ENCODE measurements around the gene UBE4A. TPM values are rescaled to one million over a fixed set of nuclear protein-coding genes. Genes with fewer than 3 reads are reported as not detected.

Gene UBE4A
- total and polyA plus RNA-seq, 2 of the 4 experiments (the other 2 are of a cell fraction): 15.2 to 69.7 TPM

- Histone ChIP-seq H3K9ac (ENCODE audit: low read depth, low read length) (0 out of 2 replicates have a peak overlapping the region, but pooled peaks have one; percentile 83), H3K9me3 (ENCODE audit: control insufficient read depth, insufficient read depth, low read length) (no peaks in the 10 kb centered on the region), H3K4me3 (ENCODE audit: insufficient read depth, low read depth, low read length) (peak overlapping the region; percentile 91), H2BK5ac (ENCODE audit: low read depth, low read length, poor library complexity, severe bottlenecking) (no peak overlapping the region), H3K56ac (ENCODE audit: extremely low read depth, insufficient read depth, low read length) (no peak overlapping the region), H3K9me1 (ENCODE audit: insufficient read depth, low read length) (no peaks in the 10 kb centered on the region), H3K4me1 (ENCODE audit: control insufficient read depth, insufficient read depth, low read length) (peaks cover 4% of the 10 kb centered on the region), H2AFZ (replicated peaks; ENCODE audit: low read length, poor library complexity) (peak overlapping the region; percentile 96), H2BK20ac (ENCODE audit: low read depth, low read length) (no peak overlapping the region), H3K27ac (ENCODE audit: insufficient read depth, low read length) (no peak overlapping the region), H2BK15ac (ENCODE audit: low read depth, low read length) (no peak overlapping the region), H2BK120ac (ENCODE audit: low read depth, low read length) (no peak overlapping the region), H3K18ac (ENCODE audit: low read depth, low read length) (no peak overlapping the region), H3K27me3 (ENCODE audit: control insufficient read depth, insufficient read depth, low read length) (no peaks in the 10 kb centered on the region), H2AK5ac (ENCODE audit: low read depth, low read length) (no peak overlapping the region), H3K79me1 (ENCODE audit: low read depth in 1 of 2, low read length in 2 of 2) (peaks cover 0 to 26% of the 10 kb centered on the region in 2 experiments; a peak in 2 of 4 replicates), H3K36me3 (ENCODE audit: control insufficient read depth, insufficient read depth, low read length) (no peaks in the 10 kb centered on the region), H4K20me1 (ENCODE audit: insufficient read depth, low read length) (peaks cover 24% of the 10 kb centered on the region), H4K5ac (ENCODE audit: low read depth, low read length) (no peak overlapping the region), H3K23ac (ENCODE audit: low read depth, low read length) (no peak overlapping the region), H4K91ac (ENCODE audit: insufficient read depth, low read depth, low read length) (no peak overlapping the region), H3K4me2 (ENCODE audit: low read depth, low read length) (peak overlapping the region; percentile 100), H4K8ac (ENCODE audit: low read depth in 2 of 2, low read length in 2 of 2) (no peak overlapping the region), H3K4ac (ENCODE audit: low read depth, low read length) (no peak overlapping the region), H2AK9ac (replicated peaks; ENCODE audit: low read depth, low read length, poor library complexity) (peak overlapping the region; percentile 84), H3K14ac (replicated peaks; ENCODE audit: low read depth, low read length) (no peak overlapping the region; the same call in 1 of the 2 replicates)
- dilution Hi-C loops (cut with HindIII; ENCODE audit: low sequenced_read_pairs, unreplicated experiment): no loop called here
- TF ChIP-seq USF2 (IDR thresholded peaks at IDR 0.05; ENCODE audit: low read depth, low read length): peak; percentile 29; the same call in 1 of the 2 replicates
- no peak for TF ChIP-seq MAZ (IDR thresholded peaks at IDR 0.05; ENCODE audit: borderline replicate concordance, low read depth, low read length)
- TF ChIP-seq MXI1 (IDR thresholded peaks at IDR 0.05; ENCODE audit: borderline replicate concordance, low read depth, low read length): no peak
- in situ Hi-C loops (cut with MboI; ENCODE audit: low sequenced_read_pairs): no loop called here
- ChIA-PET POLR2A (ENCODE audit: unreplicated experiment) (interaction anchor here (0.6 kb wide), 1 partner anchor 10 kb away, joined by 3 read pairs; no protein-coding TSS in a partner anchor), CTCF (no interaction called here)
- 0% methylated on average over 2 of the region's 9 CpGs; no CpG with 5 or more reads in 1 of the 2 experiments for WGBS, 2 experiments (ENCODE audit: extremely low coverage in 2 of 2, insufficient read length in 1 of 2)
- ATAC-seq (ENCODE audit: low read depth) (no peak), DNase-seq (peak; percentile 48)
- intact Hi-C loops (cut with micrococcal nuclease): no loop called here
- BruUV-seq (replicated peaks): no TSS peak
These were observed 74.7 kb downstream of the UBE4A start for GRCh38 chr11:118434123-118434552.
